H1 (cell line): Measurements from ENCODE around the gene UBE2E3. TPM values are rescaled to one million over a fixed set of nuclear protein-coding genes. Genes with fewer than 3 reads are reported as not detected.

ENCODE experiments used
- CTCF ChIA-PET: fragments of 300-600 bp; sonication (Branson Sonifier 250); formaldehyde crosslinking; loops from one replicate; lab custom pipeline; 2021; ENCODE audit not compliant: partially characterized antibody; lab: Charles Lee
- POLR2A ChIA-PET: fragments of 300-600 bp; sonication (Branson Sonifier 250); formaldehyde crosslinking; loops from one replicate; lab custom pipeline; 2021; ENCODE audit warnings: inconsistent platforms; ENCODE audit not compliant: partially characterized antibody; lab: Charles Lee
- DNase-seq, 2 experiments: peaks; one replicate each; pipeline versions ENCODE4 v3.0.0 to v3.0.0-alpha.2; 2010 to 2022; ENCODE audit warnings: low spot score in 2 of 2, low read depth in 1 of 2, mixed read lengths in 1 of 2
- FAIRE-seq: peaks from 2 replicates; lab custom pipeline; 2011; peaks lifted over from hg19 to GRCh38; lab: Jason Lieb, UNC
- H2AFZ ChIP-seq: 2 replicates; pipeline ENCODE4 v1.8.1; 2012; ENCODE audit warnings: low read length, inconsistent platforms
- H2AK5ac ChIP-seq: 2 replicates; pipeline ENCODE4 v1.6.1; 2013; ENCODE audit warnings: low read depth, low read length
- H2BK120ac ChIP-seq: replicated peaks from 2 replicates; pipeline ENCODE3; 2013; ENCODE audit warnings: low read depth, low read length, inconsistent platforms
- H2BK12ac ChIP-seq: 2 replicates; pipeline ENCODE4 v1.6.1; 2013; ENCODE audit warnings: low read depth, low read length
- H2BK15ac ChIP-seq: 2 replicates; pipeline ENCODE4 v1.6.1; 2013; ENCODE audit warnings: low read length
- H2BK20ac ChIP-seq: 2 replicates; pipeline ENCODE4 v1.6.1; 2013; ENCODE audit warnings: low read length
- H2BK5ac ChIP-seq: 2 replicates; pipeline ENCODE4 v1.6.1; 2013; ENCODE audit warnings: low read depth, low read length
- H3K14ac ChIP-seq: 2 replicates; pipeline ENCODE4 v1.6.1; 2013; ENCODE audit warnings: inconsistent platforms; ENCODE audit not compliant: insufficient read length
- H3K18ac ChIP-seq: 2 replicates; pipeline ENCODE4 v1.6.1; 2013; ENCODE audit warnings: low read length; ENCODE audit errors: extremely low read depth
- H3K23ac ChIP-seq: 2 replicates; pipeline ENCODE4 v1.6.1; 2013; ENCODE audit warnings: inconsistent platforms; ENCODE audit not compliant: insufficient read length
- H3K23me2 ChIP-seq: 2 replicates; pipeline ENCODE4 v1.6.1; 2013; ENCODE audit warnings: low read depth, low read length
- H3K27ac ChIP-seq: 2 replicates; pipeline ENCODE4 v1.6.1; 2011; ENCODE audit warnings: low read depth, low read length, inconsistent platforms
- H3K27me3 ChIP-seq, 4 experiments: replicated peaks in 1 of 4; 1 replicate in 1 of 4; 2 replicates in 3 of 4; pipeline versions ENCODE4 v1.6.1 to v1.8.1; 2011 to 2013; ENCODE audit warnings: low read length in 3 of 4, mild to moderate bottlenecking in 3 of 4, inconsistent platforms in 2 of 4, mixed read lengths in 2 of 4, moderate library complexity in 1 of 4; ENCODE audit not compliant: control insufficient read depth in 3 of 4, insufficient read depth in 3 of 4; ENCODE audit errors: extremely low read depth in 1 of 4
- H3K36me3 ChIP-seq, 4 experiments: 2 replicates each; pipeline versions ENCODE4 v1.6.1 to v1.8.1; 2011 to 2013; ENCODE audit warnings: mild to moderate bottlenecking in 4 of 4, low read length in 3 of 4, moderate library complexity in 2 of 4, control low read depth in 1 of 4, inconsistent platforms in 1 of 4; ENCODE audit not compliant: insufficient read depth in 4 of 4, control insufficient read depth in 2 of 4
- H3K4ac ChIP-seq: replicated peaks from 2 replicates; pipeline ENCODE3; 2013; ENCODE audit warnings: low read length, low read depth, mixed read lengths, inconsistent platforms; ENCODE audit not compliant: insufficient read length
- H3K4me1 ChIP-seq, 4 experiments: replicated peaks in 1 of 4; 1 replicate in 1 of 4; 2 replicates in 3 of 4; pipeline versions ENCODE4 v1.6.1 to v1.8.1; 2011 to 2013; ENCODE audit warnings: low read length in 3 of 4, inconsistent platforms in 2 of 4, mixed read lengths in 1 of 4; ENCODE audit not compliant: insufficient read depth in 4 of 4, control insufficient read depth in 3 of 4
- H3K4me2 ChIP-seq, 2 experiments: 2 replicates each; pipeline versions ENCODE4 v1.6.1 to v1.8.1; 2011 to 2013; ENCODE audit warnings: low read depth in 2 of 2, low read length in 2 of 2, control low read depth in 1 of 2, inconsistent platforms in 1 of 2, mild to moderate bottlenecking in 1 of 2; ENCODE audit not compliant: insufficient read depth in 1 of 2
- H3K4me3 ChIP-seq, 4 experiments: fragments of 200-600, 300-600 bp in 1 of 4; sonication (generic), shearing (Covaris generic), sonication (Bioruptor Twin) in 1 of 4; 2 replicates each; pipeline versions ENCODE4 v1.5.1 to v1.8.1; 2011 to 2016; ENCODE audit warnings: low read length in 4 of 4, low read depth in 3 of 4, control low read depth in 2 of 4, inconsistent platforms in 2 of 4, mild to moderate bottlenecking in 2 of 4, mixed read lengths in 1 of 4, moderate library complexity in 1 of 4; ENCODE audit not compliant: insufficient read depth in 2 of 4; ENCODE audit errors: extremely low read depth in 1 of 4
- H3K56ac ChIP-seq: replicated peaks from 2 replicates; pipeline ENCODE3; 2013; ENCODE audit warnings: low read depth, mild to moderate bottlenecking, mixed read lengths, low read length, inconsistent platforms; ENCODE audit not compliant: insufficient read length
- H3K79me1 ChIP-seq: 2 replicates; pipeline ENCODE4 v1.6.1; 2013; ENCODE audit warnings: low read depth, low read length, control low read depth
- H3K79me2 ChIP-seq, 2 experiments: 2 replicates each; pipeline versions ENCODE4 v1.6.1 to v1.8.1; 2012 to 2013; ENCODE audit warnings: low read length in 2 of 2, mild to moderate bottlenecking in 2 of 2, inconsistent platforms in 1 of 2; ENCODE audit not compliant: insufficient read depth in 2 of 2, control insufficient read depth in 1 of 2
- H3K9ac ChIP-seq, 4 experiments: replicated peaks in 1 of 4; 1 replicate in 1 of 4; 2 replicates in 3 of 4; pipeline versions ENCODE4 v1.6.1 to v1.8.1; 2011 to 2013; ENCODE audit warnings: low read depth in 3 of 4, low read length in 3 of 4, control low read depth in 2 of 4, mild to moderate bottlenecking in 2 of 4, moderate library complexity in 2 of 4, inconsistent platforms in 1 of 4; ENCODE audit errors: extremely low read depth in 1 of 4
- H3K9me3 ChIP-seq, 2 experiments: 2 replicates each; pipeline versions ENCODE4 v1.6.1 to v1.8.1; 2012 to 2013; ENCODE audit warnings: mild to moderate bottlenecking in 2 of 2, moderate library complexity in 2 of 2, control low read depth in 1 of 2, inconsistent platforms in 1 of 2, low read depth in 1 of 2, low read length in 1 of 2, mixed read lengths in 1 of 2; ENCODE audit not compliant: insufficient read depth in 2 of 2
- H4K20me1 ChIP-seq, 2 experiments: replicated peaks in 1 of 2; 2 replicates each; pipeline versions ENCODE3 to v1.8.1; 2011 to 2013; ENCODE audit warnings: inconsistent platforms in 2 of 2, low read length in 2 of 2, mild to moderate bottlenecking in 1 of 2; ENCODE audit not compliant: insufficient read depth in 2 of 2, control insufficient read depth in 1 of 2
- H4K5ac ChIP-seq: 2 replicates; pipeline ENCODE4 v1.6.1; 2013; ENCODE audit warnings: low read length, low read depth, mixed read lengths, inconsistent platforms; ENCODE audit not compliant: insufficient read length
- H4K8ac ChIP-seq: 2 replicates; pipeline ENCODE4 v1.8.0; 2013; ENCODE audit warnings: mild to moderate bottlenecking, moderate library complexity, low read length, inconsistent platforms; ENCODE audit not compliant: insufficient read depth; ENCODE audit errors: extremely low read depth
- H4K91ac ChIP-seq: replicated peaks from 2 replicates; pipeline ENCODE3; 2013; ENCODE audit warnings: low read length, mixed read lengths, inconsistent platforms; ENCODE audit not compliant: insufficient read length
- TAF7 ChIP-seq: optimal IDR thresholded peaks from 2 replicates; pipeline ENCODE3; 2011; ENCODE audit warnings: low read depth, mild to moderate bottlenecking, inconsistent platforms, low read length, moderate library complexity, borderline replicate concordance
- WGBS, 2 experiments: shearing (Covaris generic) in 1 of 2; methylation state at CpG; one replicate each; pipeline versions ENCODE4 v1.1.6 to v1.1.7; 2013 to 2015; ENCODE audit warnings: low lambda C conversion rate in 2 of 2, mixed read lengths in 2 of 2, inconsistent platforms in 1 of 2, low coverage in 1 of 2, missing lambda C conversion rate in 1 of 2; ENCODE audit not compliant: insufficient replicate concordance in 2 of 2, insufficient coverage in 1 of 2, insufficient read length in 1 of 2; ENCODE audit errors: extremely low coverage in 1 of 2, missing lambda C conversion rate in 1 of 2; 5-methylcytosine and 5-hydroxymethylcytosine counted together
- polyA plus RNA-seq, 7 experiments: library from polyadenylated mRNA; depleted of rRNA in 3 of 7; stranded (reverse) in 5 of 7; unstranded in 2 of 7; fragments of >200 nt in 5 of 7; fragments of 200-250 nt in 2 of 7; gene quantifications; 1 replicate in 5 of 7; 2 replicates in 1 of 7; 4 replicates in 1 of 7; pipeline versions ENCODE4 v1.2.1 to v1.2.3, GENCODE V29; 2011 to 2013; ENCODE audit warnings: missing spikeins in 2 of 7, mixed read lengths in 2 of 7
- total RNA-seq: library from RNA; stranded (reverse); fragmentation: NEBNext Ultra II Directional; extraction: Animal tissue kit (Norgen Biotek cat#: 25700); gene quantifications from 2 replicates; pipeline ENCODE4 v1.2.1, GENCODE V29; 2021

UBE2E3 gene
- total and polyA plus RNA-seq, 2 of the 8 experiments (the other 6 are each of a cell fraction or from before 2014, with no cell fraction given) = 106 to 132 TPM

DNA sequence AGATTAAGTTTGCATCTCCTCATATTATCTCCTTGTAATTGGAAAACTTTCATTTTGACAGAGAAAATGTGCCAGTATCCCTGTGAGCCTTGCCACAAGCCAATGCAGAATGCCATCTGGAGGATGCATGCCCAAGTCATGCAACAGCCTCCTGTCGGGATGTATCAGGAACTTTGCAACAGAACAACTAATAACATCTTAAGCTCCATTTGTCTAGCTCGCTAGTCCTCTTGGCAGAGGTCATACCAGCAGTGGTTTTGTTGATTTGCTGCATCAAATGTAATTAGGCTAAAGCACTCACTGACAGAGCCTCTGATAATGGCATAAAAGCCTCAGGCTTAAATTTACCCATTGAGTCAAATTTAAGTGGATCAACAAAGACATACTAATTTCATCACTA is 125.8 kb downstream of the UBE2E3 start:
- Histone ChIP-seq H2BK20ac (no peak overlapping the region), H3K9ac (no peak overlapping the region), H4K20me1 (no peaks in the 10 kb centered on the region), H3K36me3 (no peaks in the 10 kb centered on the region), H3K79me2 (no peaks in the 10 kb centered on the region), H4K5ac (no peak overlapping the region), H3K27me3 (no peaks in the 10 kb centered on the region), H3K9me3 (no peaks in the 10 kb centered on the region), H3K79me1 (no peaks in the 10 kb centered on the region), H3K18ac (no peak overlapping the region), H2BK5ac (no peak overlapping the region), H3K4me1 (peaks cover 0 to 5% (median 3%) of the 10 kb centered on the region in 4 experiments; a peak in 4 of 7 replicates), H2AK5ac (no peak overlapping the region), H2BK120ac (no peak overlapping the region), H4K91ac (no peak overlapping the region), H3K27ac (no peak overlapping the region), H2AFZ (no peak overlapping the region), H3K56ac (no peak overlapping the region), H2BK12ac (no peak overlapping the region), H3K4me2 (no peak overlapping the region), H3K14ac (no peak overlapping the region), H3K4ac (no peak overlapping the region), H3K23ac (no peak overlapping the region), H3K4me3 (no peak overlapping the region), H4K8ac (no peak overlapping the region), H2BK15ac (no peak overlapping the region), H3K23me2 (no peaks in the 10 kb centered on the region)
- ChIA-PET CTCF (interaction anchor here (0.8 to 3.0 kb wide), 5 partner anchors 25 to 467 kb away, joined by 4 to 25 read pairs (median 10); partner anchors contain the start of gene ITGA4), POLR2A (no interaction called here)
- TF ChIP-seq TAF7 = no peak
- WGBS, 2 experiments = 86% methylated on average over 2 of the region's 2 CpGs; no CpG with 5 or more reads in 1 of the 2 experiments
- DNase-seq = no peak
- no peak for FAIRE-seq
